ENCODE results near the gene GRK1.

DNA sequence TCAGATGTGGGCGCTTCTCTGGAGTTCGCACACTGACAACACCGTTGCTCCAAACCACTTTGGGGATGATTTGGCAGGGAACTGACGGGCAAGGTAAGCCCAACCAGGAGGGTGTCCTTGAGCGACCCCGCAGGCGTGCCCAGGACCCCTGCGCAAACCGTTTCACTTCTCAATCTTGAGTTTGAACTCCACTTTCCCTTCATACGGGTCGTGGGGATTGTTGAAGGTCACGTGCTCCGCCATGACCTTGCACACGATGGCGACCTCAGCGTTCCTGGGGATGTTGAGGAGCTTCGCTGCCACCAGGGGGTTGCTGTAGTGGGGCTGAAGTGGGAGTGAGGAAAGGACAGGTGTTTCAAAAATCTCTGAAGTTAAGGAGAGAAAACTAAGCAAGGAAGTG lies 17.8 kb upstream of the GRK1 start:
- TF ChIP-seq, protein P1, sequence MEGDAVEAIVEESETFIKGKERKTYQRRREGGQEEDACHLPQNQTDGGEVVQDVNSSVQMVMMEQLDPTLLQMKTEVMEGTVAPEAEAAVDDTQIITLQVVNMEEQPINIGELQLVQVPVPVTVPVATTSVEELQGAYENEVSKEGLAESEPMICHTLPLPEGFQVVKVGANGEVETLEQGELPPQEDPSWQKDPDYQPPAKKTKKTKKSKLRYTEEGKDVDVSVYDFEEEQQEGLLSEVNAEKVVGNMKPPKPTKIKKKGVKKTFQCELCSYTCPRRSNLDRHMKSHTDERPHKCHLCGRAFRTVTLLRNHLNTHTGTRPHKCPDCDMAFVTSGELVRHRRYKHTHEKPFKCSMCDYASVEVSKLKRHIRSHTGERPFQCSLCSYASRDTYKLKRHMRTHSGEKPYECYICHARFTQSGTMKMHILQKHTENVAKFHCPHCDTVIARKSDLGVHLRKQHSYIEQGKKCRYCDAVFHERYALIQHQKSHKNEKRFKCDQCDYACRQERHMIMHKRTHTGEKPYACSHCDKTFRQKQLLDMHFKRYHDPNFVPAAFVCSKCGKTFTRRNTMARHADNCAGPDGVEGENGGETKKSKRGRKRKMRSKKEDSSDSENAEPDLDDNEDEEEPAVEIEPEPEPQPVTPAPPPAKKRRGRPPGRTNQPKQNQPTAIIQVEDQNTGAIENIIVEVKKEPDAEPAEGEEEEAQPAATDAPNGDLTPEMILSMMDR (conservative IDR thresholded peaks at IDR 0.05; ENCODE audit: low read depth, low read length), result no peak
- no peak for TF ChIP-seq RFX5 (IDR thresholded peaks at IDR 0.05; ENCODE audit: low read depth, low read length)
- TF ChIP-seq FOS (IDR thresholded peaks at IDR 0.05; ENCODE audit: low read depth, low read length), result no peak
- no peak for TF ChIP-seq POLR2A (IDR thresholded peaks at IDR 0.05; ENCODE audit: low read depth, low read length)
- TF ChIP-seq MXI1 (IDR thresholded peaks at IDR 0.05; ENCODE audit: borderline replicate concordance, low read depth, low read length), result no peak
- no peak for TF ChIP-seq MAZ (IDR thresholded peaks at IDR 0.05; ENCODE audit: borderline replicate concordance, low read depth, low read length)
- TF ChIP-seq, protein P2, sequence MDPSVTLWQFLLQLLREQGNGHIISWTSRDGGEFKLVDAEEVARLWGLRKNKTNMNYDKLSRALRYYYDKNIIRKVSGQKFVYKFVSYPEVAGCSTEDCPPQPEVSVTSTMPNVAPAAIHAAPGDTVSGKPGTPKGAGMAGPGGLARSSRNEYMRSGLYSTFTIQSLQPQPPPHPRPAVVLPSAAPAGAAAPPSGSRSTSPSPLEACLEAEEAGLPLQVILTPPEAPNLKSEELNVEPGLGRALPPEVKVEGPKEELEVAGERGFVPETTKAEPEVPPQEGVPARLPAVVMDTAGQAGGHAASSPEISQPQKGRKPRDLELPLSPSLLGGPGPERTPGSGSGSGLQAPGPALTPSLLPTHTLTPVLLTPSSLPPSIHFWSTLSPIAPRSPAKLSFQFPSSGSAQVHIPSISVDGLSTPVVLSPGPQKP (IDR thresholded peaks at IDR 0.05; ENCODE audit: borderline replicate concordance, low read depth, low read length), result no peak
- no peak for TF ChIP-seq SMC3 (IDR thresholded peaks at IDR 0.05; ENCODE audit: low read depth, low read length)

Data from IMR-90 (cell line).